DOHH2 (cell line): ENCODE measurements around the gene SMURF2.

ENCODE experiments used
- H3F3A ChIP-seq: fragments of 200-600 bp; sonication (generic), shearing (Covaris generic); 2 replicates; pipeline ENCODE4 v1.6.0; 2016; ENCODE audit warnings: antibody characterized with exemption, mild to moderate bottlenecking; ENCODE audit not compliant: control insufficient read depth, insufficient read depth
- H3K27ac ChIP-seq: fragments of 200-600 bp; sonication (generic); 2 replicates; pipeline ENCODE4 v1.5.1; 2014; ENCODE audit warnings: low read depth, mild to moderate bottlenecking, low read length, moderate library complexity
- H3K27me3 ChIP-seq: fragments of 200-600 bp; sonication (generic); 2 replicates; pipeline ENCODE4 v1.6.1; 2014; ENCODE audit warnings: mild to moderate bottlenecking, low read length, mixed read lengths; ENCODE audit not compliant: control insufficient read depth
- H3K36me3 ChIP-seq: fragments of 200-600 bp; sonication (generic); 2 replicates; pipeline ENCODE4 v1.6.1; 2014; ENCODE audit warnings: mild to moderate bottlenecking, low read length, moderate library complexity, mixed read lengths; ENCODE audit not compliant: control insufficient read depth
- H3K4me1 ChIP-seq: fragments of 200-600 bp; sonication (generic); 2 replicates; pipeline ENCODE4 v1.6.1; 2014; ENCODE audit warnings: mild to moderate bottlenecking, low read length, mixed read lengths; ENCODE audit not compliant: control insufficient read depth
- H3K4me2 ChIP-seq: fragments of 200-600 bp; sonication (generic); 2 replicates; pipeline ENCODE4 v1.6.0; 2014; ENCODE audit warnings: mild to moderate bottlenecking, low read length, moderate library complexity
- H3K4me3 ChIP-seq: fragments of 200-600 bp; sonication (generic); 2 replicates; pipeline ENCODE4 v1.5.1; 2014; ENCODE audit warnings: mild to moderate bottlenecking, low read length, mixed read lengths
- H3K79me2 ChIP-seq: fragments of 200-600 bp; sonication (generic); 2 replicates; pipeline ENCODE4 v1.6.1; 2014; ENCODE audit warnings: mild to moderate bottlenecking, low read length, mixed read lengths; ENCODE audit not compliant: control insufficient read depth
- H3K9me2 ChIP-seq: fragments of 200-600 bp; sonication (generic); replicated peaks from 2 replicates; pipeline ENCODE4 v1.6.1; 2014; ENCODE audit warnings: mild to moderate bottlenecking, low read length, mixed read lengths; ENCODE audit not compliant: control insufficient read depth
- H3K9me3 ChIP-seq: fragments of 200-600 bp; sonication (generic); 2 replicates; pipeline ENCODE4 v1.6.1; 2014; ENCODE audit warnings: antibody characterized with exemption, low read length, mixed read lengths; ENCODE audit not compliant: control insufficient read depth, insufficient read depth
- H4K20me1 ChIP-seq: fragments of 200-600 bp; sonication (generic); 2 replicates; pipeline ENCODE4 v1.6.0; 2014; ENCODE audit warnings: low read depth, mild to moderate bottlenecking, antibody characterized with exemption, low read length, moderate library complexity; ENCODE audit not compliant: control insufficient read depth, insufficient read depth
- CTCF ChIP-seq: fragments of 200-600 bp; sonication (generic); IDR thresholded peaks from one replicate; pipeline ENCODE4 v1.5.1; 2014; ENCODE audit warnings: antibody characterized with exemption, mild to moderate bottlenecking, low read depth, low read length; ENCODE audit not compliant: poor library complexity, severe bottlenecking
- EZH2phosphoT487 ChIP-seq: fragments of 200-600 bp; sonication (generic); IDR thresholded peaks from 2 replicates; pipeline ENCODE4 v1.6.1; 2017; ENCODE audit warnings: borderline replicate concordance, mild to moderate bottlenecking, antibody characterized with exemption, low read length, moderate library complexity, mixed read lengths

The SMURF2 gene

GRCh38 chr17:64500862-64501765, 161.0 kb downstream of the SMURF2 start:
- Histone ChIP-seq H3K36me3 (peaks cover 89% of the 10 kb centered on the region), H3K4me1 (peaks cover 78% of the 10 kb centered on the region), H3K79me2 (peaks cover 71% of the 10 kb centered on the region), H3F3A (peaks cover 84% of the 10 kb centered on the region), H3K27ac (no peak overlapping the region), H4K20me1 (peaks cover 47% of the 10 kb centered on the region), H3K27me3 (no peaks in the 10 kb centered on the region), H3K4me2 (peak overlapping the region; percentile 64), H3K9me2 (no peaks in the 10 kb centered on the region), H3K9me3 (no peaks in the 10 kb centered on the region), H3K4me3 (no peak overlapping the region)
- TF ChIP-seq EZH2phosphoT487 (no peak), CTCF (no peak)

GRCh38 chr17:64500487-64500859, 161.6 kb downstream of the SMURF2 start:
- TF ChIP-seq CTCF: no peak
- TF ChIP-seq EZH2phosphoT487: no peak
- H3K4me1 ChIP-seq: peaks cover 78% of the 10 kb centered on the region
- H4K20me1 ChIP-seq: peaks cover 45% of the 10 kb centered on the region
- no peaks in the 10 kb centered on the region for H3K9me2 ChIP-seq
- H3K27me3 ChIP-seq: no peaks in the 10 kb centered on the region
- H3K36me3 ChIP-seq: peaks cover 86% of the 10 kb centered on the region
- peaks cover 71% of the 10 kb centered on the region for H3K79me2 ChIP-seq
- H3K4me2 ChIP-seq: peak overlapping the region; percentile 64
- no peak overlapping the region for H3K27ac ChIP-seq
- no peak overlapping the region for H3K4me3 ChIP-seq
- peaks cover 82% of the 10 kb centered on the region for H3F3A ChIP-seq
- H3K9me3 ChIP-seq: no peaks in the 10 kb centered on the region

- H3K79me2 ChIP-seq: peaks cover 71% of the 10 kb centered on the region
- H4K20me1 ChIP-seq: peaks cover 42% of the 10 kb centered on the region
- peaks cover 81% of the 10 kb centered on the region for H3K36me3 ChIP-seq
Measured at GRCh38 chr17:64499805-64500486, 162.2 kb downstream of the SMURF2 start.

More at GRCh38 chr17:64499805-64500486, 162.2 kb downstream of the SMURF2 start:
- Histone ChIP-seq H3K4me2 (peak overlapping the region; percentile 64), H3K4me3 (peak overlapping the region; percentile 4; the same call in 1 of the 2 replicates), H3K27me3 (no peaks in the 10 kb centered on the region), H3K27ac (no peak overlapping the region), H3K9me3 (no peaks in the 10 kb centered on the region), H3K4me1 (peaks cover 78% of the 10 kb centered on the region), H3K9me2 (no peaks in the 10 kb centered on the region), H3F3A (peaks cover 79% of the 10 kb centered on the region)
- no peak for TF ChIP-seq EZH2phosphoT487
- no peak for TF ChIP-seq CTCF
